A673 (cell line): ENCODE data around the gene TMEM248. TPM values are rescaled to one million over a fixed set of nuclear protein-coding genes. Genes with fewer than 3 reads are reported as not detected.

ENCODE experiments used
- BruUV-seq: library from RNA; stranded (reverse); fragments of 400-500 nt; replicated peaks from 2 replicates; lab custom pipeline; 2021; lab: Mats Ljungman, UMichigan
- CTCF ChIA-PET: fragments of 300-600 bp; sonication (Branson Sonifier 250); formaldehyde crosslinking; loops from one replicate; lab custom pipeline; 2022; ENCODE audit warnings: antibody characterized with exemption; lab: Charles Lee
- POLR2A ChIA-PET: fragments of 300-600 bp; sonication (Branson Sonifier 250); formaldehyde crosslinking; loops from one replicate; lab custom pipeline; 2022; ENCODE audit warnings: antibody characterized with exemption; ENCODE audit not compliant: low non-redundant PET; lab: Charles Lee
- DNase-seq: peaks from one replicate; pipeline ENCODE4 v3.0.0-alpha.2; 2015; ENCODE audit warnings: low spot score
- H3K27ac ChIP-seq: fragments of 200-600 bp; sonication (generic); 2 replicates; pipeline ENCODE4 v1.5.1; 2016; ENCODE audit warnings: mixed run types, low read depth, mild to moderate bottlenecking, mixed read lengths, antibody characterized with exemption, low read length; ENCODE audit not compliant: poor library complexity, severe bottlenecking
- H3K27me3 ChIP-seq: fragments of 200-600 bp; sonication (generic); replicated peaks from 2 replicates; pipeline ENCODE4 v1.6.1; 2017; ENCODE audit warnings: mixed run types, low read depth, mild to moderate bottlenecking, mixed read lengths, antibody characterized with exemption, low read length; ENCODE audit not compliant: insufficient read depth, poor library complexity
- H3K36me3 ChIP-seq: fragments of 200-600 bp; sonication (generic); 2 replicates; pipeline ENCODE4 v1.6.1; 2016; ENCODE audit warnings: mixed run types, mild to moderate bottlenecking, mixed read lengths, antibody characterized with exemption, low read length; ENCODE audit not compliant: insufficient read depth, poor library complexity, severe bottlenecking
- H3K4me1 ChIP-seq: fragments of 200-600 bp; sonication (generic); 2 replicates; pipeline ENCODE4 v1.6.1; 2017; ENCODE audit warnings: mixed run types, mild to moderate bottlenecking, mixed read lengths, antibody characterized with exemption, low read length; ENCODE audit not compliant: insufficient read depth, poor library complexity, severe bottlenecking
- H3K4me3 ChIP-seq: fragments of 200-600 bp; sonication (generic); 2 replicates; pipeline ENCODE4 v1.5.1; 2016; ENCODE audit warnings: low read depth, mixed run types, mild to moderate bottlenecking, mixed read lengths, low read length; ENCODE audit not compliant: poor library complexity, severe bottlenecking
- H3K9me3 ChIP-seq: fragments of 200-600 bp; sonication (generic); 2 replicates; pipeline ENCODE4 v1.6.1; 2016; ENCODE audit warnings: mixed run types, low read depth, mild to moderate bottlenecking, mixed read lengths, antibody characterized with exemption, low read length; ENCODE audit not compliant: poor library complexity, severe bottlenecking
- EZH2 ChIP-seq: fragments of 200-600 bp; sonication (generic); IDR thresholded peaks from 2 replicates; pipeline ENCODE4 v1.6.1; 2017; ENCODE audit warnings: borderline replicate concordance, low read depth, mild to moderate bottlenecking, mixed read lengths, antibody characterized with exemption, low read length; ENCODE audit not compliant: poor library complexity, severe bottlenecking
- intact Hi-C: fragments of 100-400 bp; cut with micrococcal nuclease; formaldehyde crosslinking; loops from one replicate; pipeline ENCODE4 v1.10.0; 2022; ENCODE audit not compliant: unreplicated experiment
- total RNA-seq: library from RNA; stranded (reverse); gene quantifications from 2 replicates; pipeline ENCODE4 v1.2.3, GENCODE V29; 2021
- TF ChIP-seq, protein P1 (sequence below): fragments of 300-800, 200-600 bp; sonication (generic); conservative IDR thresholded peaks from 2 replicates; pipeline ENCODE4 v1.5.1; 2017; ENCODE audit warnings: low read depth, mild to moderate bottlenecking, antibody characterized with exemption, low read length, moderate library complexity, mixed read lengths

The TMEM248 gene
- total RNA-seq, 1 experiment from 2014 or later = 77.0 TPM

DNA sequence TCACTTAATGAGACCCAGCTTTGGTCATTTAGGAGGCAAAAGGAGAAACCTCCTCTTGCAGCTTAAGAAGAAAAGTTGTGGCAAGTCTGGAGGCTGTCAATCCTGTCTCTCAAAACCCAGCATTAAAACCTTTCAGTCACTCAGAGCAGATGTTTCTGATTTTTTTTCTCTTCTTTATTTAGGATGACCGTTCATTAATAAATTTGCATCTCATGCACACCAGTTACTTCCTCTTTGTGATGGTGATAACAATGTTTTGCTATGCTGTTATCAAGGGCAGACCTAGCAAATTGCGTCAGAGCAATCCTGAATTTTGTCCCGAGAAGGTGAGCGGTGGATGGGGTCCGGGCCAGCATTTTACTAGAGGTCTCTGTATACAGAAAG, 32.0 kb downstream of the TMEM248 start:
- ChIA-PET POLR2A (no interaction called here), CTCF (interaction anchor here (0.6 kb wide), 1 partner anchor 98 kb away, joined by 9 read pairs; no protein-coding TSS in a partner anchor)
- no peak for DNase-seq
- intact Hi-C loops = no loop called here
- Histone ChIP-seq H3K36me3 (peaks cover 71% of the 10 kb centered on the region), H3K27ac (no peak overlapping the region), H3K27me3 (no peaks in the 10 kb centered on the region), H3K9me3 (no peaks in the 10 kb centered on the region), H3K4me1 (no peaks in the 10 kb centered on the region), H3K4me3 (no peak overlapping the region)
- no TSS peak for BruUV-seq
- TF ChIP-seq, protein P1, sequence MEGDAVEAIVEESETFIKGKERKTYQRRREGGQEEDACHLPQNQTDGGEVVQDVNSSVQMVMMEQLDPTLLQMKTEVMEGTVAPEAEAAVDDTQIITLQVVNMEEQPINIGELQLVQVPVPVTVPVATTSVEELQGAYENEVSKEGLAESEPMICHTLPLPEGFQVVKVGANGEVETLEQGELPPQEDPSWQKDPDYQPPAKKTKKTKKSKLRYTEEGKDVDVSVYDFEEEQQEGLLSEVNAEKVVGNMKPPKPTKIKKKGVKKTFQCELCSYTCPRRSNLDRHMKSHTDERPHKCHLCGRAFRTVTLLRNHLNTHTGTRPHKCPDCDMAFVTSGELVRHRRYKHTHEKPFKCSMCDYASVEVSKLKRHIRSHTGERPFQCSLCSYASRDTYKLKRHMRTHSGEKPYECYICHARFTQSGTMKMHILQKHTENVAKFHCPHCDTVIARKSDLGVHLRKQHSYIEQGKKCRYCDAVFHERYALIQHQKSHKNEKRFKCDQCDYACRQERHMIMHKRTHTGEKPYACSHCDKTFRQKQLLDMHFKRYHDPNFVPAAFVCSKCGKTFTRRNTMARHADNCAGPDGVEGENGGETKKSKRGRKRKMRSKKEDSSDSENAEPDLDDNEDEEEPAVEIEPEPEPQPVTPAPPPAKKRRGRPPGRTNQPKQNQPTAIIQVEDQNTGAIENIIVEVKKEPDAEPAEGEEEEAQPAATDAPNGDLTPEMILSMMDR = no peak
- no peak for TF ChIP-seq EZH2

DNA sequence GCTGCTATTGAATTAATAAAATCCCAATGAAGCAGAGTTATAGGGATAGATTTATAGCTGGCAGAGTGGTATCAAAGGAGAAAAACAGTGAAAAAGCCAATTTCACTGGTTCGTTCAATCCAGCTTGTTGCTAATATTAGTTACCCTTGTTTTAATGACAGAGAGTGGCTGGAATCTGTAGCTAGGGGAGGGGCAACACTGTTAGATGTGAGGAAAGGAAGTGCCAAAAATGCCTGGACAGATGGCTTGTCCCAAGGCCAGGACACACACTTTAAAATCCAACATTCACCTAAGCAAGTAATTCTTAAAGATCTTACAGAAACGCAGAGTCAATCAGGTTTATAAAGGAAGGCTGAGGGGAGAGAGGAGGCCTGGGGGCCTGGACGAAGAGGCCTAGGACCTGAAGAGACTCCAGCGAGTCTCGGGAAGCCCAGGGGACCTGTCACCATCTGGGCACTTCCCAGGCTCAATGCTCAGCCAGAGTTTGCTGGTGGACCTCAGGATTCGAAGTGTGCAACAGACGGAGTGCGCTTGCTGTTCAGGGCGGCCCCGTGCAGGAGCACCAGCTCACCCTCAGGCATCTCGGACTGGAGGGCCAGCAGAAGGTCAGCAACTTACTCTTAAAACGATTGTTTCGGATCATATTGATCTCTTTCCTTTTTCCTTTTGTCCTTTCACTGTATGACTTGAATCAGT, 36.7 kb downstream of the TMEM248 start:
- intact Hi-C loops = no loop called here
- ChIA-PET CTCF (no interaction called here), POLR2A (interaction anchor here (0.6 kb wide), 1 partner anchor 770 kb away, joined by 3 read pairs; no protein-coding TSS in a partner anchor)
- peaks cover 45% of the 10 kb centered on the region for H3K36me3 ChIP-seq
- H3K4me1 ChIP-seq = no peaks in the 10 kb centered on the region
- H3K27ac ChIP-seq = no peak overlapping the region
- H3K27me3 ChIP-seq = no peaks in the 10 kb centered on the region
- H3K9me3 ChIP-seq = no peaks in the 10 kb centered on the region
- no TSS peak for BruUV-seq
- TF ChIP-seq, protein P1 = no peak
- no peak for TF ChIP-seq EZH2
- H3K4me3 ChIP-seq = no peak overlapping the region
- DNase-seq = no peak

DNA sequence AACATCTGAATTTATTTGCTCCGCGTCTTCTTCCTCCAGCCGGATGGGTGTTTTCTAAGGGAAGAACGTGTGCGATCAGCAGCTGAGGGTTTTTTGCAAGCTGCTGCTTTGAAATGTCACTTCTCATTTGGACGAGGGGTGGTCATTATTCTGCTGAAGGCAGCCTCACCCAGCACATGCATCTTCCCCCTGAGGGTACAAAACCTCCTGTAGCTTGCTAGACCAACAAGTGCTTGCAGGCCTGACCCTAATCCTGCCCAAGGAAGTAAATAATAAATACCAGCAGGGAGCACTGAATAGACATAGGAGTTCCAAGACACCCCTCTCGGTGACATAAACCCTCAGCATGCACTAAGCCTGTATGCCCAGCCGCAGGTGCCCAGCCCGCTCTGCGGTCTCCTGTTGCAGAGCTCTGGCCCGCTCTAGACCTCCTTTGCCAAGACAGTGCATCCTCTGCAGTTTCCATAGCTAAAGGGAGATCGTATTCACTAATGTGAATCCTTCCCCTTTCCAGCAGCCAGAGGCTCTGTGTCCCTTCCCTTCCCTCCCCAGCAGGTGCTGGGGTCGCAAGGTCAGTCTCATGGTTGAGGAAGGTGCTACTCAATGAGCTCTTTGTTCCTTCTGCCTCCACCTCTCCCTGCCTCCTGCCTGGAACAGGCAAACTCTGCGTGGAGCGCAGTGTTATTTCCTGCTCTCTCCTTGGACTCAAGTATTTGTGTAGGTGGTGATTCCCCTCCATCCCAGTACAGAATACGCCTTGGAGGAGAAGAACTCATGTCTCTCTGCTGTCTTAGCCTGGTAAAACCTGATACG, 37.7 kb downstream of the TMEM248 start:
- no peak for TF ChIP-seq EZH2
- TF ChIP-seq, protein P1 = no peak
- no peak for DNase-seq
- no peaks in the 10 kb centered on the region for H3K9me3 ChIP-seq
- CTCF ChIA-PET = interaction anchor here (0.6 kb wide), 1 partner anchor 35 kb away, joined by 20 read pairs; no protein-coding TSS in a partner anchor
- H3K4me3 ChIP-seq = no peak overlapping the region
- intact Hi-C loops = no loop called here
- BruUV-seq = no TSS peak
- H3K27me3 ChIP-seq = no peaks in the 10 kb centered on the region
- peaks cover 45% of the 10 kb centered on the region for H3K36me3 ChIP-seq
- POLR2A ChIA-PET = no interaction called here
- no peaks in the 10 kb centered on the region for H3K4me1 ChIP-seq
- H3K27ac ChIP-seq = no peak overlapping the region
